Common myeloid progenitor, CD34-positive (primary cell): ENCODE data around the gene C10orf67.
A peak's percentile ranks its signal among the peaks of the same experiment; 100 is the strongest.

ENCODE experiments used
- CTCF ChIA-PET: fragments of 350-600 bp; sonication (Branson Sonifier 250); formaldehyde crosslinking; loops from one replicate; lab custom pipeline; 2021; ENCODE audit warnings: antibody characterized with exemption; lab: Charles Lee
- POLR2A ChIA-PET: fragments of 350-600 bp; sonication (Branson Sonifier 250); formaldehyde crosslinking; loops from one replicate; lab custom pipeline; 2021; ENCODE audit warnings: antibody characterized with exemption; lab: Charles Lee
- DNase-seq, 3 donors: peaks; one replicate each; pipeline versions ENCODE4 v3.0.0 to v3.0.0-alpha.2; 2013
- H3K27ac ChIP-seq, 2 experiments: 1 replicate in 1 of 2; 2 replicates in 1 of 2; pipeline ENCODE4 v1.7.0; 2013; ENCODE audit warnings: inconsistent platforms in 2 of 2, low read length in 2 of 2, mild to moderate bottlenecking in 2 of 2, low read depth in 1 of 2, moderate library complexity in 1 of 2; ENCODE audit not compliant: severe bottlenecking in 2 of 2, insufficient read depth in 1 of 2, poor library complexity in 1 of 2
- H3K27me3 ChIP-seq, 5 experiments: replicated peaks in 2 of 5; 1 replicate in 3 of 5; 2 replicates in 2 of 5; pipeline versions ENCODE4 v1.6.1 to v1.7.0; 2013; ENCODE audit warnings: low read length in 4 of 5, mild to moderate bottlenecking in 2 of 5, moderate library complexity in 2 of 5, inconsistent platforms in 1 of 5; ENCODE audit not compliant: insufficient read depth in 5 of 5, control insufficient read depth in 4 of 5
- H3K36me3 ChIP-seq, 4 experiments: 1 replicate in 2 of 4; 2 replicates in 2 of 4; pipeline versions ENCODE4 v1.6.1 to v1.7.0; 2013; ENCODE audit warnings: low read length in 3 of 4, control low read depth in 1 of 4, mild to moderate bottlenecking in 1 of 4; ENCODE audit not compliant: control insufficient read depth in 4 of 4, insufficient read depth in 4 of 4
- H3K4me1 ChIP-seq, 4 experiments: 1 replicate in 3 of 4; 2 replicates in 1 of 4; pipeline versions ENCODE4 v1.6.1 to v1.7.1; 2013; ENCODE audit warnings: low read length in 3 of 4, mild to moderate bottlenecking in 3 of 4, control low read depth in 1 of 4, inconsistent platforms in 1 of 4, moderate library complexity in 1 of 4; ENCODE audit not compliant: control insufficient read depth in 4 of 4, insufficient read depth in 4 of 4; ENCODE audit errors: control extremely low read depth in 1 of 4
- H3K4me3 ChIP-seq, 7 experiments: 1 replicate in 4 of 7; 2 replicates in 3 of 7; pipeline versions ENCODE4 v1.5.1 to v1.7.0; 2013; ENCODE audit warnings: mild to moderate bottlenecking in 7 of 7, low read length in 6 of 7, moderate library complexity in 6 of 7, inconsistent platforms in 2 of 7, low read depth in 2 of 7, control low read depth in 1 of 7; ENCODE audit not compliant: insufficient read depth in 4 of 7, control insufficient read depth in 1 of 7; ENCODE audit errors: extremely low read depth in 1 of 7
- H3K9me3 ChIP-seq, 5 experiments: 1 replicate in 4 of 5; 2 replicates in 1 of 5; pipeline versions ENCODE4 v1.6.1 to v1.7.1; 2013; ENCODE audit warnings: low read length in 4 of 5, mild to moderate bottlenecking in 2 of 5, inconsistent platforms in 1 of 5, low read depth in 1 of 5, moderate library complexity in 1 of 5; ENCODE audit not compliant: control insufficient read depth in 4 of 5, insufficient read depth in 2 of 5; ENCODE audit errors: control extremely low read depth in 1 of 5
- WGBS: methylation state at CpG from one replicate; pipeline ENCODE4 v1.1.5; 2013; ENCODE audit not compliant: insufficient coverage; 5-methylcytosine and 5-hydroxymethylcytosine counted together

The C10orf67 gene

DNA sequence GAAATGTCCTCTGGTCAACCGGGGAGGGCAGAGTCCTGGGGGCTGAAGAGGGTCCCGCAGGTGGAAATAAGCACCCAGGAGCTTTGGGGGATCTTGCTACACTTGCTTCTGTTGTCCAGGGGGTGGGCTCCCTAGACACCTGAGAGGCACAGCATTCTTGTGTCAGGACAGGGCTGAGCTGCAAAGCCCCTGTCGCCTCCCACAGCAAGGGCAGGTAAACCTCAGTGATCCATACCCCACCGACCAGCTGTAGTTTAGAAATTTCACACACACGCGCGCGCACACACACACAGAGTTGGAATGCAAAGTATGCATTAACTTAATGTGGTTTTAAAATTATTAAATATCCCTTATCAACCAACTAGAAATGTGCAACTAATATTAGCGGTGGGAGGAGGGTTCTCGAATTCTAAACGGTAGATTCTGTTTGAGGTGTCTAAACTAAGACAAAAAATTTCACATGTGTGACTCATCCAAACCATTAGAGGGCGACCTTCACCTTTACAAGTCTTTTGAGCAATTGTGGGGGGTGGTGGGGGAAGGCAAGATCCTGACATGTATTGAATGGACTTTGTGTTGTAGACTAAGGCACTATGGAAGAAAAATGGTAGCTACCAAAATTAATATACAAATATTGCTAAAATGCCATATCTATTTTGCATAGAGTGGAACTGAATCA lies 186.8 kb downstream of the C10orf67 start:
- 38% methylated on average over 2 of the region's 12 CpGs for WGBS
- no peaks in the 10 kb centered on the region for H3K36me3 ChIP-seq
- peaks cover 0 to 38% (median 7%) of the 10 kb centered on the region in 5 experiments for H3K27me3 ChIP-seq
- ChIA-PET CTCF (interaction anchor here (0.6 to 2.5 kb wide), 21 partner anchors 11 to 1064 kb away, joined by 3 to 9 read pairs (median 3); no protein-coding TSS in a partner anchor), POLR2A (no interaction called here)
- DNase-seq, result peak; percentile 52 to 69 (median 68)
- peaks cover 0 to 3% (median 1%) of the 10 kb centered on the region in 4 experiments for H3K4me1 ChIP-seq
- no peak overlapping the region for H3K27ac ChIP-seq
- no peaks in the 10 kb centered on the region for H3K9me3 ChIP-seq
- peak overlapping the region in 1 of 7 experiments; percentile 38 for H3K4me3 ChIP-seq

GRCh38 chr10:23157239-23157681 lies 187.3 kb downstream of the C10orf67 start:
- ChIA-PET POLR2A (no interaction called here), CTCF (interaction anchor here (0.6 to 2.5 kb wide), 13 partner anchors 12 to 368 kb away, joined by 3 to 9 read pairs (median 4); no protein-coding TSS in a partner anchor)
- 70% methylated on average over 14 of the region's 14 CpGs for WGBS
- H3K9me3 ChIP-seq, result no peaks in the 10 kb centered on the region
- H3K36me3 ChIP-seq, result no peaks in the 10 kb centered on the region
- peaks cover 0 to 3% (median 1%) of the 10 kb centered on the region in 4 experiments for H3K4me1 ChIP-seq
- no peak for DNase-seq
- no peak overlapping the region for H3K27ac ChIP-seq
- no peak overlapping the region for H3K4me3 ChIP-seq
- peaks cover 0 to 33% (median 7%) of the 10 kb centered on the region in 5 experiments for H3K27me3 ChIP-seq

- Histone ChIP-seq H3K36me3 (no peaks in the 10 kb centered on the region), H3K9me3 (no peaks in the 10 kb centered on the region), H3K27ac (no peak overlapping the region), H3K4me3 (no peak overlapping the region), H3K4me1 (peaks cover 0 to 3% (median 1%) of the 10 kb centered on the region in 4 experiments), H3K27me3 (peaks cover 0 to 29% (median 7%) of the 10 kb centered on the region in 5 experiments)
- 63% methylated on average over 9 of the region's 10 CpGs for WGBS
- ChIA-PET POLR2A (no interaction called here), CTCF (interaction anchor here (0.9 to 2.5 kb wide), 5 partner anchors 12 to 369 kb away, joined by 3 to 9 read pairs (median 4); no protein-coding TSS in a partner anchor)
- DNase-seq, result no peak
Measured at GRCh38 chr10:23156447-23157150, 188.0 kb downstream of the C10orf67 start.

GRCh38 chr10:23155169-23155568 lies 189.4 kb downstream of the C10orf67 start:
- Histone ChIP-seq H3K36me3 (no peaks in the 10 kb centered on the region), H3K4me3 (no peak overlapping the region), H3K4me1 (peaks cover 0 to 3% (median 1%) of the 10 kb centered on the region in 4 experiments), H3K27ac (no peak overlapping the region), H3K9me3 (no peaks in the 10 kb centered on the region), H3K27me3 (peaks cover 0 to 19% (median 6%) of the 10 kb centered on the region in 5 experiments)
- 93% methylated on average over 2 of the region's 7 CpGs for WGBS
- ChIA-PET POLR2A (no interaction called here), CTCF (no interaction called here)
- no peak for DNase-seq
